Lower leg skin (tissue), 3 donors: ENCODE data around the gene UACA.

ENCODE experiments used
- CTCF ChIP-seq, 3 donors: fragments of 450-650 bp; IDR thresholded peaks; one replicate each; pipeline ENCODE4 v1.5.1; 2016; ENCODE audit warnings: antibody characterized with exemption in 3 of 3, mild to moderate bottlenecking in 3 of 3, moderate library complexity in 2 of 3
- POLR2A ChIP-seq, 2 donors: fragments of 450-650 bp; IDR thresholded peaks; one replicate each; pipeline ENCODE4 v1.6.1; 2016 to 2017; ENCODE audit warnings: antibody characterized with exemption in 2 of 2, mild to moderate bottlenecking in 1 of 2, moderate library complexity in 1 of 2

GRCh38 chr15:70658641-70659040, 104.7 kb downstream of the UACA start:
- TF ChIP-seq CTCF (IDR thresholded peaks at IDR 0.05) (no peak), POLR2A (IDR thresholded peaks at IDR 0.05) (no peak)
